IPS-18c (cell line): Measurements from ENCODE around the gene ARL13A.

Experiments used
- H3K4me3 ChIP-seq: 2 replicates; pipeline ENCODE4 v1.7.0; 2013; ENCODE audit warnings: low read depth, mild to moderate bottlenecking, low read length, moderate library complexity; ENCODE audit not compliant: insufficient read depth
- H3K9me3 ChIP-seq: one replicate; pipeline ENCODE4 v1.6.1; 2013; ENCODE audit warnings: mild to moderate bottlenecking, low read length, moderate library complexity; ENCODE audit not compliant: control insufficient read depth, insufficient read depth

Gene ARL13A

GRCh38 chrX:100969408-100969807 lies at the start of gene ARL13A:
TSS of gene ARL13A (plus strand) at chrX:100969708. CDS start at chrX:100973690, 3,982 bp downstream.
- Histone ChIP-seq H3K4me3 (no peak within 1 kb of the TSS), H3K9me3 (no peaks in the 10 kb centered on the region)

DNA sequence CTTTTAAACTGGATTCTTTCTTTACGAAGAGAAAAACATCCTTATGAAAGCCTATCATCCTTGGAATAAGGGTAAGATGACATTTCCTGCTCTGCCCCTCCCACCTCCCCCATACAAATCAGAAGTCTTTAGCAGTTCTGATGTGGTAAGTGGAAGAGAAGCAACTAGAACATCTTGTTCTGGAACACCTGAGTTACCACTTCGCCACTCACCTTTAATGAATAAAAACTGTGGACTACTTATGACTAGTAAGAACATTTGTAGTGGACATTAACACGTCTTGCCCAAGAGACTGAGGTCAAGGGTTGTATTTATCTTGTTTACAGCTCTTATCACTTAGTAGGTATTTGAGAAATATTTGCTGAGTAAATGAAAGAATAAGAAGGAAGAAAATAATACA lies 45.1 kb upstream of the ARL13A start:
- H3K9me3 ChIP-seq: no peaks in the 10 kb centered on the region
- H3K4me3 ChIP-seq: no peak overlapping the region

DNA sequence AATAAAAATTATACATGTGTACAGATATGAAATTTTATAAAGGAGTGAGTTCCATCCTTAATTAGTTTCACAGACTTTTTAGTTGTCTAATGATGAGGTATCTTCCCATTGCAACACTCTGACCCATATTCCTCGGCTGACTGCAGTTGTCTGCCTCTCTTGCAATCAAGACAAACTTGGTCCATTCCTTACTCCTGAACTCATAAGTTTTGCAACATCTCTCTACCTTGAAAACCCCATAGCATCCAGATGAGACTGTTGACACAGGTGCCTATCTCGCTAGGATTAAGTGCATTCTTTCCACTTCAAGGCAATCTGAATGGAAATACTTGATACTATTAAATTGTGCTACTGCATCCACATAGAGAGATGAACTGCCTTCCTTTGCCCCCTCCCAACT lies 43.1 kb upstream of the ARL13A start:
- no peak overlapping the region for H3K4me3 ChIP-seq

DNA sequence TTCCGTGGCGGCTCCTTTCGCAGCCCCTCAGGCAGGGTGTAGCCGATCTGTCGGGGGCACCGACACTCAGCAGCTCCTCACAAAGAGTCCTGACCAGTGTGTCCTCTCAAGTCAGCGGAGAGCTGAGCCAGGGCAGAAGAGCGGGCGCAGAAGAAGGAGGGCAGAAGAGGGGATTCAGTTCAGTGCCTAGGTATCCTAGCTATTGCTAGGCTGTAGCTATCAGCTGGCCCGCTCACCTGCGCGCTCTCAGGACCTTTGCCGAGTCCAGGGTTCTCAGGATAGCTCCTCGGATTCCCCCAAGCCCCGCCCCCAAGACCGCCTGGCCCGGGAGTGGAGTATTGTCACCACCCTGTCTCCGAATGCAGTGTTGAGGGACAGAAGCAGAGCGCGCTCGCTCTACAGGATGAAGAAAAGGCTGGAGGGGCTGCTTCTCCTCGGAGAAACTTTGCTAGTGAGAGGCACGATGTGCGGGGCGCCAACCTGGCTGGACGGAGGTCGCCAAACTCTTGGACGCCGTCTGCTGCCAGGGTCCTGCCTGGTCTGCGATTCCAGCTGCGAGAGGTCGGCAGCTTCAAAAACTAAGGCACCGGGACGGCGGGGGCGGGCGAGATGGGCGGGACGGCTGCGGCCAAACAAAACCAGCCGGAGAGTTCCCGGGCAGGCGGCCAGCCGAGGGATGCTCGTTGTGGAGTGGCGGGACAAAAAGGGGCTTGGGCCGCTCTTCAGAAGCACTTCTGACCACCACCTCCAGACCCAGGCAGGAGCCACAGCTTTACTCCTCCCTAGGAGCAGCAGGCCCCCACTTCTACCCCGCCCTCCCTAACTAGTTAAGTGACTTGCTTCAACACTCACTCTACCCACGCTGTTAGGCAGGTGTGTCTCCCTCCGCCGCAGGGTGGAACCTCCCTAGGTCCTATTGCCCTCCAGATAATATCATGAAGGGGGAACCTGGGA lies 40.6 kb upstream of the ARL13A start, which contains the start of gene XKRX:
XKRX (minus strand) TSS at position 258 of the 954 bp plus-strand sequence. CDS start 613 bp downstream, outside the sequence.
- H3K4me3 ChIP-seq: peak within 1 kb of the TSS; percentile 68
- peaks cover 3% of the 10 kb centered on the region for H3K9me3 ChIP-seq

More for the DNA sequence above, 43.1 kb upstream of the ARL13A start:
- no peaks in the 10 kb centered on the region for H3K9me3 ChIP-seq

- peaks cover 3% of the 10 kb centered on the region for H3K9me3 ChIP-seq
- H3K4me3 ChIP-seq: no peak overlapping the region
These were observed 38.1 kb upstream of the ARL13A start for GRCh38 chrX:100931218-100931924.

GRCh38 chrX:100931925-100932285 lies 37.6 kb upstream of the ARL13A start:
- no peak overlapping the region for H3K4me3 ChIP-seq
- H3K9me3 ChIP-seq: peaks cover 3% of the 10 kb centered on the region

DNA sequence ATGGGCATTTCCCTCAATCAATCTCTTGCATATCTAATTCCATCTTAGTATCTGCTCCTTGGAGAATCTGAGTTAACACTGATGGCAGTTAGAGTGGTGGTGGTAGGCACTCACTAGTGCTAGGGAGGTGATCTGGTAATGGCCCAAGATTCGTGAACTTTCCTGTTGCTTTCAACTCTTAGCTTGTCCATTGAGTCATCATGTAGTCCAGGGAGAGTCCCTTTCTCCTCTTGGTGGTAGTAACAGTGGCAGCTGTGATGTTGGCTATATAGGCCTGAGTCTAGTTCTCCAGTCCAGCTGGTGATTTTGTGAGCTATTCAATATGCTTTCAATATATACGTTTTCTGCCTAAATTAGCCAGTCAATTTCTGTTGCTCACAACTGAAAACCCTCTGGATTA lies 33.7 kb upstream of the ARL13A start:
- Histone ChIP-seq H3K4me3 (no peak overlapping the region), H3K9me3 (peaks cover 3% of the 10 kb centered on the region)

DNA sequence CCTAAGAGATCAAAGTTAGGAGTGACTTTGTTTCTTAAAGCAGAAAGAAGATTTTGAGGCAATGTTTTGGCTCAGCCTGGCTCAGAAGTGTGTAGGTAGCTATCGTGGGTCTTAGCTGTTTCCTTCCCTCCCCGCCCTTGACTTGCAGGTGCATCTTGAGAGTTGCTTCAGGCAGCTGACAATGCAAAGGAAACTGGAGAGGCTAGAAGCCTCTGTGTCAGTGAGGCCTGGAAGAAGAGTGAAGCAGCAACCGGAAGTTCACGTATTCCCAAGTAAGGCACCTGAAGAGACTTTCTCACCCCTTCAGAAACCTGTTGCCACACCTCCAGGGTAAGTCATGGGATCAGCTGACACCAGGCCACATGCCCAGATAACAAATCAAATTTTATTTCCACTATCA lies 30.2 kb upstream of the ARL13A start:
- Histone ChIP-seq H3K9me3 (no peaks in the 10 kb centered on the region), H3K4me3 (no peak overlapping the region)

DNA sequence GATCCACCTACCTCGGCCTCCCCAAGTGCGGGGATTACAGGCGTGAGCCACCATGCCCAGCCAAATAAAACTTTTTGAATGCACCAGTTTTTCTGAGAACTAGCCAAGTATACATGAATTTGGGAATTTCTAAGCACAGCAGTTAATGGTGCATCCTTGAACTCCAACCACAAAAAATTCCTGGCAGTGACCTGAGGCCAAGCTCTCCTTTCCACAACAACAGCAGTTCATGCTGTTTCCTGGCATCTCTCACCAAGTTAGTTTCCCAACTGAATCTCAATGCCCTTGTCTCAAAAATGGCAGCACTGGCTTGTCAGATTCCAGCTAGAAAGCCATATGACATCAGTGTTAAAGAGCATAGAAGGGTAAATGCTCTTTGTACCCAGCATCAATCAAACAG lies 24.9 kb upstream of the ARL13A start:
- H3K4me3 ChIP-seq: no peak overlapping the region
- no peaks in the 10 kb centered on the region for H3K9me3 ChIP-seq

- H3K4me3 ChIP-seq: no peak overlapping the region
These were observed 23.1 kb upstream of the ARL13A start for GRCh38 chrX:100946299-100946927.

GRCh38 chrX:100948557-100948956 lies 21.0 kb upstream of the ARL13A start:
- H3K9me3 ChIP-seq: peaks cover 3% of the 10 kb centered on the region

More at GRCh38 chrX:100946299-100946927, 23.1 kb upstream of the ARL13A start:
- H3K9me3 ChIP-seq: no peaks in the 10 kb centered on the region

DNA sequence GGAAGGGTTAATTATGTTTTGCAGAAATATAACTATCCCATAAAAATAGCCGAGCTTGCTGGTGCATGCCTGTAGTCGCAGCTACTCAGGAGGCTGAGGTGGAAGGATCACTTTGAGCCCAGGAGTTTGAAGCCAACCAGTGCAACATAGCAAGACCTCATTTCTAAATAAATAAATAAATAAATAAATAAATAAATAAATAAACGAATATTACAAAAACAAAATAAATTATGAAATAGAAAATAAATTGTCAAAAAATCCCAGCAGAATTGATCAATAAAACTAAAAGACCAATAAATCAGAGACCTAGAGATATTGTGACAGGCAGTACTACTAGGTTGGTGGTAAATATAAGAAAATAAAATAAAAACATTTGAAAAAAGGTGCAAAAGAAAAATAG lies 6.7 kb upstream of the ARL13A start:
- Histone ChIP-seq H3K9me3 (no peaks in the 10 kb centered on the region), H3K4me3 (no peak overlapping the region)

More at GRCh38 chrX:100948557-100948956, 21.0 kb upstream of the ARL13A start:
- no peak overlapping the region for H3K4me3 ChIP-seq

GRCh38 chrX:100964362-100964761 lies 5.1 kb upstream of the ARL13A start:
- Histone ChIP-seq H3K4me3 (no peak overlapping the region), H3K9me3 (no peaks in the 10 kb centered on the region)

DNA sequence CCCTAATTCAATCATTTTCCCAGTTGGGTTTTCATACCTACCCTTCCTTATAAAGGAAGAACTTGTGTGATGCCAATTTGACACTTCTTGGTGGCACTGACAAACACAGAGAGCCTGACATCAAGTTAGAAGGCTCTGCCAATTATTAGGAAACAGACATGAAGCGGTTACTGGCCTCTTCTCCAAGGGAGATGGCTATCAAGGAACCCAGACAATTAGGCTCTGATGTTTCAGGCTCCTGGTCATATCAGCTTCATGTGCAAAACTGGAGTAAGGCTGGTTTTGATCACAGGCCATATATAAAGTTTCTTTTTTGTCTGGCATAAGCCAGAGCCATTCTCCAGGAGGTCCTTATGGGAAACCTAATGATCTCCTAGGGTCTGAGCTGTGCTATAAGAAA lies 428 bp downstream of the ARL13A start:
- Histone ChIP-seq H3K4me3 (no peak overlapping the region), H3K9me3 (no peaks in the 10 kb centered on the region)

DNA sequence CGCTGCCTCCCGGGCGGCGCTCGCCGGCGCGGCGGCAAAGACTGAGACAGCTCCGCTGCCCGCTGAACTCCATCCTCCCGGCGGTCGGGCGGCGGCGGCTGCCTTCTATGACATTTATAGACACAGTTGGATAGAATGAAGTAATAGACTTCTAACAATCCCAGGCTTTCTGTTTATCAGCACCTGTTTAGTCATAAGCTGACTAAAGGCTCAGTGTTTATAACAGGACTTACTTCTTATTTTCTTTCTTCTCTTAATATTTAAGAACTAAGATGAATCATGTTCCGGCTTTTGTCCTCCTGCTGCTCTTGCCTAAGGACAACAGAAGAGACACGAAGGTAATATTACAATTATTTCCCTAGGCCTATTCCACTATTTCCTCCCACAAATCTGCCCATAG lies 3.9 kb downstream of the ARL13A start:
- Histone ChIP-seq H3K4me3 (no peak overlapping the region), H3K9me3 (no peaks in the 10 kb centered on the region)

- Histone ChIP-seq H3K9me3 (no peaks in the 10 kb centered on the region), H3K4me3 (no peak overlapping the region)
These were observed 5.7 kb downstream of the ARL13A start for GRCh38 chrX:100975212-100975611.

DNA sequence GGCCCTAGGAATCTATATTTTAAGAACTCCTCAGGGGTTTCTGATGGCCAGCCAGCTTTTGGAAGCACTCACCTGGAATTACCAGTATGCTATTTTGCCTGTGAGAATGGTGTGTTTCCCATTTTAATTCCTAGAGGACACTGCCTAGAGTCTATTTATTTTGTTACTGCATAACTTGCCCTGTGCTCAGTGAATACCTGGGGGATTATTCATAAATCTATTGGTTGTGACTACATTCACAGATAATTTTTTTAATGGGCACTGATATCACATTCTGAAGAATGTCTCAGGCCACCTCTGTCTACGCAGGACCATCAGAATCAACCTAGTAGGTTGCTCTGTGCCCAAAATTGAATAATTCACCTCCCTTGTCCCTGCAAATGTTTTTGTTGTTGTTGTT lies 6.7 kb downstream of the ARL13A start:
- H3K4me3 ChIP-seq: no peak overlapping the region
- no peaks in the 10 kb centered on the region for H3K9me3 ChIP-seq
